LHCN-M2 (cell line): Measurements from ENCODE around the gene MICA. TPM values are rescaled to one million over a fixed set of nuclear protein-coding genes. Genes with fewer than 3 reads are reported as not detected.
"Not testable (repeated sequence)": the region's sequence is repeated elsewhere in the genome, so short reads cannot be mapped to it uniquely, and the experiment has no call there.

Source experiments
- DNase-seq: peaks from one replicate; pipeline ENCODE4 v3.0.0-alpha.2; 2012; ENCODE audit warnings: low read depth
- polyA plus RNA-seq: library from polyadenylated mRNA; unstranded; fragments of >200 nt; gene quantifications from one replicate; pipeline ENCODE4 v1.2.1, GENCODE V29; 2012; ENCODE audit warnings: missing spikeins
- total RNA-seq: library from RNA; depleted of rRNA; stranded (reverse); fragments of >200 nt; gene quantifications from 2 replicates; pipeline ENCODE4 v1.2.3, GENCODE V29; 2014; rRNA removed

Gene MICA
- 23.5 and 27.8 TPM in 2 replicates for total RNA-seq
- 35.8 TPM for polyA plus RNA-seq

- DNase-seq, result peak; percentile 85
Observed at GRCh38 chr6:31403283-31404060, at the start of gene MICA. MICA (plus strand) TSS chr6:31403595; CDS start chr6:31403633, 38 bp downstream.

GRCh38 chr6:31354158-31354863 lies 49.1 kb upstream of the MICA start:
- DNase-seq, result no peak

GRCh38 chr6:31354864-31355582 lies 48.4 kb upstream of the MICA start:
- DNase-seq, result no peak

GRCh38 chr6:31355583-31355948 lies 47.8 kb upstream of the MICA start:
- DNase-seq, result no peak

- no peak for DNase-seq
Observed at GRCh38 chr6:31356216-31356945, 47.0 kb upstream of the MICA start.

- DNase-seq, result peak; percentile 56
Observed at GRCh38 chr6:31356946-31357466, 46.4 kb upstream of the MICA start, which contains the start of gene HLA-B. HLA-B (minus strand) TSS chr6:31357179; CDS start chr6:31357158, 21 bp downstream.

GRCh38 chr6:31357886-31358285 lies 45.5 kb upstream of the MICA start:
- no peak for DNase-seq

GRCh38 chr6:31358302-31358701 lies 45.1 kb upstream of the MICA start:
- no peak for DNase-seq

GRCh38 chr6:31359581-31359980 lies 43.8 kb upstream of the MICA start:
- no peak for DNase-seq

- DNase-seq, result no peak
Observed at GRCh38 chr6:31362751-31363150, 40.6 kb upstream of the MICA start.

GRCh38 chr6:31363811-31364210 lies 39.6 kb upstream of the MICA start:
- DNase-seq, result no peak

GRCh38 chr6:31365864-31366263 lies 37.5 kb upstream of the MICA start:
- DNase-seq, result no peak

- peak; percentile 74 for DNase-seq
Observed at GRCh38 chr6:31366693-31367470, 36.5 kb upstream of the MICA start.

GRCh38 chr6:31368461-31368860 lies 34.9 kb upstream of the MICA start:
- no peak for DNase-seq

- DNase-seq, result not testable (repeated sequence)
Observed at GRCh38 chr6:31374118-31374517, 29.3 kb upstream of the MICA start.

- no peak for DNase-seq
Observed at GRCh38 chr6:31375699-31376098, 27.7 kb upstream of the MICA start.

- no peak for DNase-seq
Observed at GRCh38 chr6:31377029-31377428, 26.4 kb upstream of the MICA start.

- DNase-seq, result no peak
Observed at GRCh38 chr6:31378062-31378720, 25.2 kb upstream of the MICA start.

GRCh38 chr6:31378721-31379103 lies 24.7 kb upstream of the MICA start:
- DNase-seq, result no peak

- no peak for DNase-seq
Observed at GRCh38 chr6:31379850-31380249, 23.5 kb upstream of the MICA start.
